T-helper 2 cell (primary cell): Measurements from ENCODE around the gene IPO11.
A peak's percentile ranks its signal among the peaks of the same experiment; 100 is the strongest.
"Not testable (repeated sequence)": the region's sequence is repeated elsewhere in the genome, so short reads cannot be mapped to it uniquely, and the experiment has no call there.

ENCODE experiments used
- DNase-seq, 5 experiments: peaks; one replicate each; pipeline versions ENCODE4 v3.0.0 to v3.0.0-alpha.2; 2012 to 2022

The IPO11 gene

DNA sequence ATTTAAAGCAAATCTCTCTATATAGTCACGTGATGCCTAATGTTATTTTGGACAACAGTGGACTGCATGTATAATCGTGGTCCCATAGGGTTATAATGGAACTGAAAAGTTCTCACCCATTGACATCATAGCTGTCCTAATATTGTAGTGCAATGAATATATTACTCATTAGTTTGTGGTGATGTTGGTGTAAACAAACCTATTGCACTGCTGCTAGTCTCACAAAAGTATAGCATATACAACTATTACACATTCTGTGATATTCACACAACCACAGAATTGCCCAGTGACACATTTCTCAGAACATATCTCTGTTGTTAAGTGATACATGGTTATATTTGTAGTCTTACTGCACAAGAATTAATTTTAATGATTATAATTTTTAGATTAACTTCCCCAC lies 37.7 kb downstream of the IPO11 start:
- peak in 1 of 5 experiments; percentile 10 for DNase-seq

DNA sequence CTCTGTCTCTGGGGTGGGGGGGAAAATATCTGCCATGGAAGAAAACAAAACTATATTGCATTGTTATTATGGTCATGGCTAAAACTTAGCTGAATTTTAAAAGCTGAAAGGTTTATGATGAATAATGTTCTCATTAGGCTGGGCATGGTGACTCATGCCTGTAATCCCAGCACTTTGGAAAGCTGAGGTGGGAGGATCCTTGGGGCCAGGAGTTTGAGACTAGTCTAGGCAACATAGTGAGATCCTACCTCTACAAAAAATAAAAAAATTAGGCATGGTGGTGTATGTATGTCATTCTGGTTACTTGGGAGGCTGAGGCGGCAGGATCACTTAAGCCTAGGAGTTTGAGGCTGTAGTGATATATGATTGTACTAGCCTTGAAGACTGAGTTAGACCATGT lies 44.5 kb downstream of the IPO11 start:
- no peak for DNase-seq

DNA sequence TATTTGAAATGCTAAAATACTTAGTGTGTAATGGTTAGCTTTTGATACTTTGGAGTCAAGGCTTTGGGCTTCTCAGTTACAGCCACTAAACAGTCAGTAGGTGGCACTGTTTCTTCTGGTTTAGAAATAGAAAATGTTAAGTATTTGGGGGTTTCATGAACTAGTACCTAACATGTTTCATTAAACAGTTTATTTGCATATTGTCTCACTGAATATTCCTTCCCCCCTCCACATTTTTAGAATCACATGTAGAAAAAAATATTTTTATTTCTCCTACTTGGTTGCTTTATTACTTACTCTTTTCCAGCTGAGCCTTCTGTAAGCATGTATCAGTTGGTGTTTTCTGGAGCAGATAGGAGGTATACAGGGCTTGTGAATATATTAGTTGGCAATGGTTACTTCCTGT lies 48.0 kb downstream of the IPO11 start:
- DNase-seq = peak in 1 of 5 experiments; percentile 53

DNA sequence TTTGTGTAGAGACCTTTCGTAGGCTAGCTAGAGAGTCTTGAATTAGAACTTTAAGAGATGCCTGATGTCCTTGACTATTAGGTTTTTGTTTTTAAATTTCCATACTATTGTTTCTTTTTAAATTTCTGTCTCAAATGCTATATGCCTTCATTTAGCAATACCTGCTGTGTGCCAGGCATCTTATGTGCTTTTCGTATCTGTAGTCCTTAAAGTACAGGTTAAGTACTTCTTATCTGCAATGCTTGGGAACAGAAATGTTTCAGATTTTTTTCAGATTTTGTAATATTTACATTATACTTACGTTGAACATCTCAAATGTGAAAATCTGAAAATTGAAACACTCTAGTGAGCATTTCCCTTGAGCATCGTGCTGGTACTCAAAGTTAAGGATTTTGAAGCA lies 49.0 kb downstream of the IPO11 start:
- DNase-seq = no peak

DNA sequence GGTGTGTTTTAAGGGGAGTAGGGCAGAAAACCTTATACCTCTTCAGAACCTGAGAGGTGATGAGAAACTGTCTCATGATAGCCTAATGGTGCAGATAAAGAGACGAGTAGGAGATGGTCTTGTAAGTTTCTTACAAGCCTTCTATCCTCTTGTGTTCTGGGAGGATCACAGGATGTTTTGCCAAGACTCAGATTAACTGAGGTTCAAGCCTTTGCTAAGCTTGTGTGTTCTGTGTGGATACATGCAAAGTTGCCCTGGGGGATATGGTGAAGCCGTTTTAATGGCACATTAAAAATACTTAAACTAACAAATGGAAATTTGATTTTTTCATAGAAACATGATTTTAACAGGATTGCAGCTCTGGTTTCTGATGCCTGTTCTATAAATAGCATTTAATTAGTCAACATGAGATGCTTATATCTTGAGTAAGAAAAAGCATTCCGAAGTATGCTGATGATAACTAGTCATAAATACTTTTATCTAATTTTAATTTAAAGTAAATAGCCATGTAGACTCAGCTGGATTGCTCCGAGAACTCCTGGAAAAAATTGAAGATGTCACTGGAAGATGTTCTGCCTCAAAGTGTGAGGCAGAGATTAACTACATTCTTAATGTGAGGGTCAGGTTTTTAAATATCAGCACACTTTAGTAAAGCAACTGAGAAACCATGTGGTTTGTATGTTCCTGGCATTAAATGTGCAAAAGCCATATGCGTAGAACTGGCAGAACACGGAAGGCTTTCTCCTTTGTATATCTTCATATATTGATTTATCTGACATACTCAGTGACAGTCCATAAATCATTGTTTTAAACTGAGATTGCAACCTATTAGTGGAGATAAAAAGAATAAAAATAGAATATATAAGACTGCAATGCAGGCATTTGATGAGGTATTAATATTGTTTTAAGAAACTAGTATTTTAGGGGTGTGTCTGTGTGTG lies 53.7 kb downstream of the IPO11 start:
- DNase-seq = no peak

DNA sequence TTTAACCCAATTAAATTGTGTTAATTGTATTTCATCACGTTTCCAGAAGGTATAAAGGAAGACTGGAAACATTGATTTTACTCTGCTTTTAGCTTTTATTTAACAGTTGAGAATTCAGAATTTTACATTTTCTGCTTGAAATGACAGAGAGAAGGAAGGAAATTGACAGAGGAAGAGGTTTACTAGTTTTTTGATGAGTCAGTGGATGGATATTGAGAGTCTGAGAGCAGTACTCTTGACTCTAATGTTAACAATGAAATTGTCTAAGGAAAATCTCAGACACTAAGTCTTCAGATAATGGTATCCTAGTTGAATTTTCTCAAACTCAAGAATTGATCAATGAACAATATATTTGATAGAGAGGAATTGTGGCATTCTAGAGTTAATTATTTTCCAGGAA lies 60.6 kb downstream of the IPO11 start:
- no peak for DNase-seq

DNA sequence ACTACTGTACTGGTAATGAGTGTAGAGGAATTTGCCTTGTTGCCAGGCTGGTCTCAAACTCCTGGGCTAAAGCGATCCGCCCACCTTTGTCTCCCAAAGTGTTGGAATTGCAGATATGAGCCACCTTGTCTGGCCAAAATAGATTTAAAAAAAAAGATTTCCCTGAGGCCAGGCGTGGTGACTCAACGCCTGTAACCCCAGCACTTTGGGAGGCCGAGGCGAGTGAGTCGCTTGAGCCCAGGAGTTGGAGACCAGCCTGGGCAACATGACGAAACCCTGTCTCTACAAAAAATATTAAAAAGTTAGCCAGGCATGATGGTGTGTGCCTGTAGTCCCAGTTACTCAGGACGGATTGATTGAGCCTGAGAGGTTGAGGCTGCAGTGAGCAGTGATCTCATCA lies 62.5 kb downstream of the IPO11 start:
- DNase-seq = no peak

DNA sequence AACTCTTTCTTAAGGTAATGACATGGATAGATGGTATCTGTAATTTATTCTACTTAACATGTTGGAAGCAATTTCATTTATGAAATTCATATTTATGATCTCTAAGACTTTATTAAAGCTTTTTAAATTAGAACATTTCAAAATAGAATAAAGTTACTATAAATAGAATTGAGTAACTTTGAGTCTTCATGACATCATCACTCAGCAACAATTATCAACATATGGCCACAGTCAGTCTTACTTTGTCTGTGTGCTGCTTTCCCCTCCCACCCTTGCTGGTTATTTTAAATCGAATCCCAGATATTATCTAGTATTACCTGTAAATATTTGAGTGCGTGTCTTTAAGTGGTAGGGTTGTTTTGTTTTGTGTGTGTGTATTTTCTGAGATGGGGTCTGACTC lies 65.2 kb downstream of the IPO11 start:
- DNase-seq = no peak

DNA sequence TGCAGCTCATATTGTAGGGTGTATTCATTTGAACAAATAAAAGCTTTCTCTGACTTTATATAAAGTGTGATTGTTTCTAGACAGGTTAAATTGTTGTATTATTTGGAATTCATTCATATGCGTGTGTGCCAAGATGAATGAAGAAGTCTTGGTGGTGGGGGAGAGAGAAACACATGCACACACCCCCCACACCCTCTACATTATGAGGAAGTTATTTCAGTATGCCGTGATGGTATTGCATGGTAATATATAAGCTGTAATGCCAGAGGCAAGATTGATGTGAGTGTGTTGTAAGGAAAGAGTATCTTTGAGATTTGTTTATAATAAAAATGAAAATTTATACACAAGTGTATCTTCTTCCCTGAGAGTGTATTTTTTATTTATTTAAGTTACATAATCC lies 71.0 kb downstream of the IPO11 start:
- DNase-seq = no peak

DNA sequence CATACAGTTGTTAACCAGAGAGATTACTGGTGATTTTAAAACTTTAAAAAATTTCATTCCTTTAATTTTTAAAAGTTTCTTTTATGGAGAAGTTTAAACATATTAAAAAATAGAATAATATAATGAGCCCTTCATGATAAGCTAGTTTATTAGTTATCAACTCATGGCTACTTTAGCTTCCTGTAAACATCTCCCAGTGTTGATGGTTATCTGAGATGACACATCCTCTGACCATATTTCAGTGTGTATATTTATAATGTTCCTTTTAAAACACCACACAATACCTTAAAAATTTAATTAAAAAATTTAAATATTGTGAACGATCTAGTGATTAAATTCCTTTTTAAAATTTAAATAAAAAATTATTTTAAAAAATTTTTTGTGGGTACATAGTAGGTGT lies 74.1 kb downstream of the IPO11 start:
- peak in 1 of 5 experiments; percentile 26 for DNase-seq

DNA sequence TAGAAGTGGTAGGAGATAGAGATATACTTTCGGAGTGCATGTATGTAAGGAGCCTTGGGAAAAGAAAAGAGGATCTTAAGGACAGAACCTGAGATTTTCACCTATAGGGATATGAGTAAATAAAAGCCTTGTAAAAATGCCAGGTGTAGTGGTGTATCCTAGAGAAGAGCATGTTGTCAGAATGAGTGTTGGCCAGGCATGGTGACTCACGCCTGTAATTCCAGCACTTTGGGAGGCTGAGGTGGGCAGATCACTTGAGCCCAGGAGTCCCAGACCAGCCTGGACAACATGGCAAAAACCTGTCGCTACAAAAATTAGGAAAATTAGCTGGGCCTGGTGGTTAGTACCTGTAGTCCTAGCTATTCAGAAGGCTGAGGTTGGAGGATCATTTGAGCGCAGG lies 76.0 kb downstream of the IPO11 start:
- DNase-seq = no peak

DNA sequence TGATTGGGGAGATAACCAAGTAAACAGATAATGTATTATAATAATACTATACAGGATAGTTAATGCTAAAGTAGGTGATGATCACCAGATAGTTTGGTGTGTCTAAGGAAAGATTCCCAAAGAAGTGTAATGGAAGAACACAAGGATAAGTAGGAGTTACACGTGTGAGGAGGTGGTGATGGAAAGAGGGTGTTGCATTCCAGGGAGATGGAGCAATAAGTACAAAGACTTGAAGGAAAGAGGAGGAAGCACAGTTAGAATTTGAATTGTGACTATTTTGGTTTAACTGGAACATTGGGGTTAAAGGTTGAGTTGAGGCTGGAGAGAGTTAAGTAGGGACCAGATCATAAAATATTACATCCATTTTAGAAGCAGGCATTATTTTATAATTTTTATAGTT lies 76.9 kb downstream of the IPO11 start:
- DNase-seq = no peak

DNA sequence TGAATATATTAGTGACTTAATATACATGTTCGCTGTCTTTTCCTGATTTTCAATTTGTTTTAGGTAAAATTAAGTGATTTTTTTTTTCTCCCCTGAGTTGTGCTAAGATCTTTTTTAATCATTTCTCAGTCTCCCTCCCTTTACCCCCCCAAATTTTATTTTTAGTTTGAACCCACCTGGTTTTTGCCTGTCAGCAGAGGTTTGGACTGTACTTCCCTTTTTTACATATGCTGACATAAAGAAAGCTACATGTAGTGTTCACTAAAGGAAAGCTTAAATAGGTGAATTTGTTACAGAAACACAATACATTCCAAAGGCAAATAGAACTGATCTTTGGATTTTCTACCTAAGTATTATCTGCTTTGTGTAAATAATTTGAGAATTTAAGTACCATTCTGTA lies 82.2 kb downstream of the IPO11 start:
- no peak for DNase-seq

DNA sequence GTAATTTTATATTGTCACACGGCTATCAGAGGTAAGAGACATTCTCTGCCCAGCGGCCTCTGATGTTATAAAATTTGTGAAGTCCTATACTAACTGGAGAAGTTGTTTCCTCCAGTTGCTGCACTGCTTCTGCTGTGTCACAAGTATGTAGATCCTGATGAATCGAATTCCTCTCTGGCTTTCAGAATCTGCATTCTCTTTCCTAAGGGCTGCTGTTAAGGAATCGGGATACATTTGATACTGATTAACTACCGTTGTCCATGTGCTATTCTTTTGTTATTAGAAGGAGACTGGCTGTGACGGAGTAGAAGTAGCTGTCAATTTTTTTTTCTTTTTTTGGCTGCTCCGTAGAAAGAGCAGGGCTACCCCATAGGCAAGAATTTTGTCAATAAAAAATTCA lies 84.3 kb downstream of the IPO11 start:
- no peak for DNase-seq

DNA sequence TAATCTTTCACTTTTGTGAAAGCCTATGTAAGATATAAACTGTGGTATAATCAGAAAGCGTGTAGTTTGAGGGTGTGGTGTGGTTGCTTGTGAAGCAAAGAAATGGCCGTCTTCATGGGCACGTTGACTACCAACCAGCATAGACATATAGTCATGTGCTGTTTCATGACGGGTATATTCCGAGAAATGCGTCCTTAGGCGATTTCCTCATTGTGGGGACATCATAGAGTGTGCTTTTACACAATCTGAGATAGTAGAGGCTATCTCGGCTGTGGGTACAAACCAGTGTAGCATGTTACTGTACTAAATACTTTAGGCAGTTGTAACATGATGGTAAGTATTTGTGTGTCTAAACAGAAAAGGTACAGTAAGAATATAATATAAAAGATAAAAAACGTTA lies 86.4 kb downstream of the IPO11 start:
- DNase-seq = no peak

DNA sequence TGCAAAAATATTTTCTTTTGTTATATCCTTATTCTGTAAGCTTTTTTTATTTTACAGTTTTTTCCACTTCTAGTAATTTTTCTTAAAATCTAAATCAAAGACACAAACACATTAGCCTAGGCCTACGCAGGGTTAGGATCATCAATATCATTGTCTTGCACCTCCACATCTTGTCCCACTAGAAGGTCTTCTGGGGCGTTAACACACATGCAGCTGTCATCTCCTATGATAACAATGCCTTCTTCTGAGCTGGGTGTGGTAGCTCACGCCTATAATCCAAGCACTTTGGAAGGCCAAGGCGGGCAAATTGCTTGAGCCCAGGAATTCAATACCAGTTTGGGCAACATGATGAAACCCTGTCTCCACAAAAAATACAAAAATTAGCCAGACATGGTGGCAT lies 87.2 kb downstream of the IPO11 start:
- DNase-seq = no peak

DNA sequence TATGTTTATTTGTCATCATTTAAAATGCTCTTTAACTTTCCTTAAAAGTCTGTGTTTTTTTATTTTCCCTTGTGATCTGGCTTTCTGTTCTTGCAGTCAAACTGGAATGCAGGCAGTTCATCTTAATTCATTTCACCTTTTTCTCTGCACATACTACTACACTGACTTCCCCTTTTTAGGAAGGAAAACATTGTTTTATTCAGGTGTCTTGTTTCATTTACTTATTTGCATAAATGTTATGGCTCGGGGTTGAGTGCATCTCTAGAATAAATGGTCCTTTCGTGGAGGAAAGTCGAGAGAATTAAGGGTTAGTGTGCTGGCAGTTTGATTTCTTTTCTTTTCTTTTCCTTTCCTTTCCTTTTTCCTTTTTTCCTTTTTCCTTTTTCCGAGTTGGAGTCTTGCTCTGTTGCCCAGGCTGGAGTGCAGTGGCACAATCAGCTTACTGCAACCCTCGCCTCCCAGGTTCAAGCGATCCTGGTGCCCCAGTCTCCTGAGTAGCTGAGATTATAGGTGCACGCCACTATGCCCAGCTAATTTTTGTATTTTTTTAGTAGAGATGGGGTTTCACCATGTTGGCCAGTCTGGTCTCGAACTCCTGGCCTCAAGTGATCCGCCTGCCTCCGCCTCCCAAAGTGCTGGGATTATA lies 90.0 kb downstream of the IPO11 start:
- DNase-seq = no peak

DNA sequence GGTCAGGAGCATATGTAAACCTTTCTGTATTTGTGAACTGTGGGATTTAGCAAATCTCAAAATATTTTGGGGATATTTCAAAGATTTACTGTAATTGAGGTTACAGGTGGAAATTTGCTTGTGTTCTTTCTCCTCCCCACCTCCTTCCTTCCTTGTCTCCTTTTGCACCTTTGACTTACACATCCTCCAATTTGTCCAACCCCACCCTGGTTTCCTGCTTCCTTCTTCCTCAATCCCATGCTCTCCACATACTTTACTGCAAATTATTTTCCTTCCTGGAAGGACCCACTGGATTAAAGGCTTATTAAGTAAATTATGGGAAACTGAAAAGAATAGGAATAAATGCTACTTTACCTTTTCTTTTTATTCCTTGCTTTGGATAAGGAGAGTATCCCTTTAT lies 91.6 kb downstream of the IPO11 start:
- DNase-seq = no peak

DNA sequence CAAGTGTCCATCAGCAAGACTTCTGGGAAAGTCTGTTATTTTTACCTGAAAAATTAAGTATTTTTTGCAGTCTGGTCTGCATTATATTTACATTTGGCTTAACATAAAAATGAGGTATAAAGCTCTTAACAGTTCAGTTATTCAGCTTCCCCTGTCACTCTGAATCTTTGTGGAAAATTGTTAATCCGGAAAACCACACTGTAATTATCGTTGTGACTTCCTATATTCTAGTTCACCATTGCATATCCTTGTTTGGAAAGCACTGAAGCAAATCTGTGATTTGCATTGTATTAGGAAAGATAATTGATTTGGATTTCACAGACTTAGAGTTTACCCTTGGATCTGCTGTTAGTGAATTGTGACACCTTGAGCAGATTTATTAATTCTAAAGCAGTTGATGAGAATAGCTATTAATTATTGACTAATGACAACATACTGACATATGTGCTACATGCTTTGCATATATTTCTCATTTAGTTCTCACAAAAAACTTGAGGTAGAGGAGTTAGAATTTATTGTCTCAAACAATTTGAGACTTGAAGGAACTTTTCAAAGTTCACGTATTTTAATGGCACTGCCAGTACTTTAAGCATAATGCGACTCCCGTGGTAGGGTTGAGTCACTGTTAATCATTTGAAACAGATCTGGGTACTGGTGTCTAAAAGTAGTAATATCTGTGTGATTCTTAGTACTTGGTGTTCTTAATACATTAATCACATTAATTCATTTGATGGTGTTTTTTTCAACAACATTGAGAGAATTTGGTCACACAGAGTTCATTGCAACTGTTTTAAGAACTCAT lies 94.3 kb downstream of the IPO11 start:
- DNase-seq = no peak

DNA sequence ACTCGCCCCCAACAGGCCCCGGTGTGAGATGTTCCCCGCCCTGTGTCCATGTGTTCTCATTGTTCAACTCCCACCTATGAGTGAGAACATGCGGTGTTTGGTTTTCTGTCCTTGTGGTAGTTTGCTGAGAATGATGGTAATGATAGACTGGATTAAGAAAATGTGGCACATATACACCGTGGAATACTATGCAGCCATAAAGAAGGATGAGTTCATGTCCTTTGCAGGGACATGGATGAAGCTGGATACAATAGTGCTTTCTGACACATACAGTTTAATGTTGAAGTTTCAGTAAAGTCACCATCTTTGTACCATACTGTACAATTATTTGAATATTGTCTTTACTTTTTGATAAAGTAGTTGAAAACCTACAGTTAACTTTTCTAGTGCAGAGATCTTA lies 96.2 kb downstream of the IPO11 start:
- not testable (repeated sequence) for DNase-seq

DNA sequence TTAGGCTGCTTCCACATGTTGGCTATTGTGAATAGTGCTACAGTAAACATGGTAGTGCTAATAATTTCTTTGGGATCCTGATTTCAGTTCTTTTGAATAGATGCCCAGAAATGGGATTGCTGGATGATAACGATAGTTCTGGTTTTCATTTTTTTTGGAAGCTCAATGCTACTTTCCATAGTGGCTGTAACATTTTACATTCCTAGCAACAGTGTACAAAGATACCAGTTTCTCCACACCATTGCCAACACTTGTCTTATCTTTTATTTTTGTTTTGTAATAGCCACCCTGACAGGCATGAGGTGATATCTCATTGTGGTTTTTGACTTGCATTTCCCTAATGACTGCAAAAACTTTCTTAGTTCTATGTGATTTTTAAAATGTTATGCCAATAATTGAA lies 97.2 kb downstream of the IPO11 start:
- DNase-seq = no peak

DNA sequence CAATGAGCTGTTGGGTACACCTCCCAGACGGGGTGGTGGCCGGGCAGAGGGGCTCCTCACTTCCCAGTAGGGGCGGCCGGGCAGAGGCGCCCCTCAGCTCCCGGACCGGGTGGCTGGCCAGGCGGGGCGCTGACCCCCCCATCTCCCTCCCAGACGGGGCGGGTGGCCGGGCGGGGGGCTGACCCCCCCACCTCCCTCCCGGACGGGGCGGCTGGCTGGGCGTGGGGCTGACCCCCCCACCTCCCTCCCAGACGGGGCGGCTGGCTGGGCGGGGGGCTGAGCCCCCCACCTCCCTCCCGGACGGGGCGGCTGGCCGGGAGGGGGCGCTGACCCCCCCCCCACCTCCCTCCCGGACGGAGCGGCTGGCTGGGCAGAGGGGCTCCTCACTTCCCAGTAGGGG lies 100.5 kb downstream of the IPO11 start:
- DNase-seq = not testable (repeated sequence)

DNA sequence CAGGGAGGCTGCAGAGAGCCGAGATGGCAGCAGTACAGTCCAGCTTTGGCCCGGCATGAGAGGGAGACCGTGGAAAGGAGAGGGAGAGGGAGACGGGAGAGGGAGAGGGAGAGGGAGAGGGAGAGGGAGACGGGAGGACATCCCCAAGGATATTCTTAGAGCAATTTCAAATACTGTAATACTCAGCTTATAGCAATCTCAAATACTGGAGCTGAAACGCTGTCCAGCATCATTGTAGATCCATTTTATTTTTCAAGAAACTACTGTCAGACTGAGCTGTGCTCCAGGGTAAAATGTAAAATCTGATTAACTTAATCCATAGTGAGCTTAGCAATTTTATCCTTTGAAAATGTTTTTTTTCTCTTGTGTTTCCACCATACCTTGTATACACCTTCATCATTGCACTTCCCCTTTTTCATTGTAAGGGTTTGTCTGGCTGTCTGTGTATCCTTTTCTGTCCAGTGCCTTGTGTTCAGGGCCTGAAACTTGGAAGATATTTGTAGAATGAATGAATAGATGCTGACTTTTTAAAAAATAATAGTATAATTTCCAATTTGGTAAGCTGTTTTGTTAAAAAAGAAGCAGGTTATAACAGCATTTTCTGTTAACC lies 102.1 kb downstream of the IPO11 start:
- DNase-seq = no peak
